Caco-2 (cell line): ENCODE data around the gene SLC4A3. TPM values are rescaled to one million over a fixed set of nuclear protein-coding genes. Genes with fewer than 3 reads are reported as not detected.

Source experiments
- BruUV-seq: library from RNA; stranded (reverse); fragments of 400-500 nt; replicated peaks from 2 replicates; lab custom pipeline; 2021; lab: Mats Ljungman, UMichigan
- CTCF ChIA-PET: fragments of 300-600 bp; sonication (Branson Sonifier 250); formaldehyde crosslinking; loops from one replicate; lab custom pipeline; 2022; ENCODE audit warnings: antibody characterized with exemption; lab: Charles Lee
- POLR2A ChIA-PET: fragments of 300-600 bp; sonication (Branson Sonifier 250); formaldehyde crosslinking; loops from one replicate; lab custom pipeline; 2022; ENCODE audit warnings: antibody characterized with exemption; lab: Charles Lee
- DNase-seq, 2 experiments: peaks; one replicate each; pipeline versions ENCODE4 v3.0.0 to v3.0.0-alpha.2; 2020 to 2022
- H3K27me3 ChIP-seq: replicated peaks from 2 replicates; pipeline ENCODE4 v1.6.0; 2011; ENCODE audit warnings: low read length; ENCODE audit not compliant: control insufficient read depth, insufficient read depth
- H3K36me3 ChIP-seq: 2 replicates; pipeline ENCODE4 v1.5.1; 2011; ENCODE audit warnings: low read length; ENCODE audit not compliant: control insufficient read depth, insufficient read depth
- H3K4me1 ChIP-seq: fragments of 250-450 bp; sonication (Bioruptor Pico); 2 replicates; pipeline ENCODE4 v1.5.1; 2020; ENCODE audit warnings: mild to moderate bottlenecking
- H3K4me3 ChIP-seq: 2 replicates; pipeline ENCODE4 v1.5.1; 2011; ENCODE audit warnings: low read depth, mild to moderate bottlenecking, control low read depth, low read length
- H3K9me3 ChIP-seq: fragments of 250-450 bp; sonication (Bioruptor Pico); 2 replicates; pipeline ENCODE4 v1.5.1; 2020; ENCODE audit warnings: mild to moderate bottlenecking, moderate library complexity
- H3K27ac Mint-ChIP-seq: one replicate; pipeline ENCODE4 v1.8.0; 2022; ENCODE audit warnings: mixed read lengths; ENCODE audit not compliant: unreplicated experiment
- H3K27me3 Mint-ChIP-seq: one replicate; pipeline ENCODE4 v1.8.0; 2022; ENCODE audit warnings: mixed read lengths; ENCODE audit not compliant: insufficient read depth, unreplicated experiment
- H3K36me3 Mint-ChIP-seq: one replicate; pipeline ENCODE4 v1.8.0; 2022; ENCODE audit warnings: mild to moderate bottlenecking, mixed read lengths; ENCODE audit not compliant: insufficient read depth, unreplicated experiment
- H3K4me1 Mint-ChIP-seq: one replicate; pipeline ENCODE4 v1.8.0; 2022; ENCODE audit warnings: low read depth, mixed read lengths; ENCODE audit not compliant: unreplicated experiment
- H3K4me3 Mint-ChIP-seq: one replicate; pipeline ENCODE4 v1.8.0; 2022; ENCODE audit warnings: mild to moderate bottlenecking, moderate library complexity, mixed read lengths; ENCODE audit not compliant: unreplicated experiment
- H3K9me3 Mint-ChIP-seq: one replicate; pipeline ENCODE4 v1.8.0; 2022; ENCODE audit warnings: mixed read lengths; ENCODE audit not compliant: unreplicated experiment
- CTCF ChIP-seq, 2 experiments: fragments of 200-600 bp in 1 of 2; IDR thresholded peaks; 1 replicate in 1 of 2; 2 replicates in 1 of 2; pipeline versions ENCODE4 v1.5.1 to v1.8.0; 2011 to 2022; ENCODE audit warnings: antibody characterized with exemption in 1 of 2, control low read depth in 1 of 2, inconsistent platforms in 1 of 2, low read depth in 1 of 2, low read length in 1 of 2, mild to moderate bottlenecking in 1 of 2, moderate library complexity in 1 of 2; ENCODE audit not compliant: insufficient read depth in 1 of 2, severe bottlenecking in 1 of 2, unreplicated experiment in 1 of 2
- intact Hi-C: fragments of 100-400 bp; cut with micrococcal nuclease; formaldehyde crosslinking; loops from one replicate; pipeline ENCODE4 v1.10.0; 2022; ENCODE audit not compliant: unreplicated experiment
- total RNA-seq: library from RNA; stranded (reverse); gene quantifications from 2 replicates; pipeline ENCODE4 v1.2.3, GENCODE V29; 2022

Gene SLC4A3
- total RNA-seq, 1 experiment from 2014 or later = 6.2 TPM

GRCh38 chr2:219638948-219639755, 11.7 kb downstream of the SLC4A3 start:
- Histone ChIP-seq H3K36me3 (no peaks in the 10 kb centered on the region), H3K4me3 (no peak overlapping the region), H3K9me3 (no peaks in the 10 kb centered on the region), H3K27me3 (no peaks in the 10 kb centered on the region), H3K4me1 (peaks cover 19% of the 10 kb centered on the region)
- BruUV-seq = no TSS peak
- Mint-ChIP-seq H3K4me3 (no peak overlapping the region), H3K36me3 (no peaks in the 10 kb centered on the region), H3K27ac (no peak overlapping the region), H3K4me1 (peaks cover 4% of the 10 kb centered on the region), H3K27me3 (no peaks in the 10 kb centered on the region), H3K9me3 (no peaks in the 10 kb centered on the region)
- ChIA-PET CTCF (no interaction called here), POLR2A (no interaction called here)
- TF ChIP-seq CTCF (IDR thresholded peaks at IDR 0.05; ENCODE audit: insufficient read depth in 1 of 2, low read depth in 1 of 2, low read length in 1 of 2, severe bottlenecking in 1 of 2, unreplicated experiment in 1 of 2) = no peak
- intact Hi-C loops = no loop called here
- no peak for DNase-seq

DNA sequence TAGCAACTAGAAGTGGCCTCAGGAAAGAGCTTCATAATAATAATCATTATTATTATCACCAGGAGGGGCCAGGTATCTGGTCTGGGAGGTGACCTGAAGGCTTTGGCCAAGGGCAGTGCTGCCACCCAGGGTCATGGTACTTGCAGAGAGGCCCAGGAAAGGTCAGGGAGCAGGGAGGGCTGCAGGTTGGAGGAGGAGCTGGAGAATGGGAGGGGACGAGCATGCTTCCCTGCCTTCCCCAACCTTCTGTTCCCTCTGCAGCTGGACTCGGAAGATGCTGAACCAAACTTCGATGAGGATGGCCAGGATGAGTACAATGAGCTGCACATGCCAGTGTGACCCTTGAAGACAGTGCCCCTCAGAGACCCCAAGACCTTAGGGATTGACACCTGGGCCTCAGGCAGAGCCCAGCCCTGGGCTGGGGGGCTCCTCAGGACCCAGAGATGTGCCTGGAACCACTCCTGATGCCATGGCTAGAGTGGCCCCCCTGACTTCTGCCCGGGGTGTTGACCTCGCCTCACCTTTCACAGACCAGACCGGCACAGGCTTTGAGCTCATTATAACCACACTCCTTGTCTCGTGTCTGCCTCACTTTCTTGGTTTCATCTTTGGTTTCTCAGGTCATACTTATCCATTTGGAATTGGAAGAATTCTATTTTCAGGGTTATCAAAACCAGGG, 14.1 kb downstream of the SLC4A3 start:
- H3K9me3 ChIP-seq = no peaks in the 10 kb centered on the region
- Mint-ChIP-seq H3K27me3 (no peaks in the 10 kb centered on the region), H3K36me3 (no peaks in the 10 kb centered on the region), H3K9me3 (no peaks in the 10 kb centered on the region), H3K4me3 (no peak overlapping the region), H3K27ac (peak overlapping the region; percentile 62), H3K4me1 (peaks cover 19% of the 10 kb centered on the region)
- H3K4me1 ChIP-seq = peaks cover 35% of the 10 kb centered on the region
- no TSS peak for BruUV-seq
- POLR2A ChIA-PET = no interaction called here
- no peak overlapping the region for H3K4me3 ChIP-seq
- CTCF ChIA-PET = interaction anchor here (1.7 kb wide), 1 partner anchor 44 kb away, joined by 11 read pairs; the partner anchor contains the start of gene STK11IP
- no peaks in the 10 kb centered on the region for H3K36me3 ChIP-seq
- intact Hi-C loops = loop anchor here (1.0 kb wide), 7 partner anchors 13 to 98 kb away; partner anchors contain the start of gene CHPF
- DNase-seq = no peak
- H3K27me3 ChIP-seq = no peaks in the 10 kb centered on the region
- no peak for TF ChIP-seq CTCF (IDR thresholded peaks at IDR 0.05; ENCODE audit: insufficient read depth in 1 of 2, low read depth in 1 of 2, low read length in 1 of 2, severe bottlenecking in 1 of 2, unreplicated experiment in 1 of 2)

- H3K27me3 Mint-ChIP-seq = no peaks in the 10 kb centered on the region
- intact Hi-C loops = loop anchor here (1.0 kb wide), 7 partner anchors 14 to 99 kb away; partner anchors contain the start of gene CHPF
- BruUV-seq = no TSS peak
- H3K27me3 ChIP-seq = no peaks in the 10 kb centered on the region
- H3K4me1 Mint-ChIP-seq = peaks cover 19% of the 10 kb centered on the region
- ChIA-PET CTCF (interaction anchor here (1.6 to 1.7 kb wide), 3 partner anchors 23 to 47 kb away, joined by 5 to 11 read pairs (median 7); partner anchors contain the start of gene STK11IP), POLR2A (interaction anchor here (1.0 kb wide), 2 partner anchors 71 to 98 kb away, joined by 3 read pairs; partner anchors contain the start of genes CHPF, OBSL1 and TMEM198)
- no peaks in the 10 kb centered on the region for H3K9me3 Mint-ChIP-seq
- no peaks in the 10 kb centered on the region for H3K36me3 ChIP-seq
- H3K27ac Mint-ChIP-seq = peak overlapping the region; percentile 62
- H3K4me1 ChIP-seq = peaks cover 35% of the 10 kb centered on the region
- no peak for TF ChIP-seq CTCF (IDR thresholded peaks at IDR 0.05; ENCODE audit: insufficient read depth in 1 of 2, low read depth in 1 of 2, low read length in 1 of 2, severe bottlenecking in 1 of 2, unreplicated experiment in 1 of 2)
- DNase-seq = no peak
- H3K36me3 Mint-ChIP-seq = no peaks in the 10 kb centered on the region
- H3K4me3 ChIP-seq = no peak overlapping the region
- no peaks in the 10 kb centered on the region for H3K9me3 ChIP-seq
- no peak overlapping the region for H3K4me3 Mint-ChIP-seq
These were observed 14.6 kb downstream of the SLC4A3 start for GRCh38 chr2:219642069-219642454.
